GM12878 (cell line): ENCODE data around the gene KDM5C.

Source experiments
- BCL11A ChIP-seq: IDR thresholded peaks from 2 replicates; pipeline ENCODE4 v1.6.1; 2011; ENCODE audit warnings: low read depth, low read length
- CEBPZ ChIP-seq: fragments of 150-350 bp; IDR thresholded peaks from 2 replicates; pipeline ENCODE4 v1.6.1; 2016; ENCODE audit warnings: low read depth, low read length
- CREB1 ChIP-seq: IDR thresholded peaks from 2 replicates; pipeline ENCODE4 v1.6.1; 2012; ENCODE audit warnings: low read depth, mild to moderate bottlenecking, inconsistent platforms
- CTCF ChIP-seq, 3 experiments: IDR thresholded peaks in 2 of 3; conservative IDR thresholded peaks in 1 of 3; 2 replicates each; pipeline ENCODE4 v1.5.1; 2011; ENCODE audit warnings: low read depth in 3 of 3, low read length in 3 of 3, mild to moderate bottlenecking in 3 of 3, control low read depth in 2 of 3, moderate library complexity in 2 of 3, inconsistent platforms in 1 of 3, mixed read lengths in 1 of 3; ENCODE audit not compliant: control insufficient read depth in 2 of 3, insufficient read depth in 1 of 3; ENCODE audit errors: extremely low read depth in 1 of 3
- EZH2 ChIP-seq: IDR thresholded peaks from 2 replicates; pipeline ENCODE4 v1.6.1; 2012; ENCODE audit warnings: low read depth, mild to moderate bottlenecking, control low read depth, inconsistent platforms, low read length, borderline replicate concordance; ENCODE audit not compliant: control insufficient read depth
- FOXK2 ChIP-seq: fragments of 450-650 bp; IDR thresholded peaks from 2 replicates; pipeline ENCODE4 v1.6.1; 2017; ENCODE audit warnings: mild to moderate bottlenecking, moderate library complexity
- MAX ChIP-seq: IDR thresholded peaks from 2 replicates; pipeline ENCODE4 v1.6.1; 2012; ENCODE audit warnings: low read depth, low read length, improper control_type of control experiment
- NFIC ChIP-seq: IDR thresholded peaks from 2 replicates; pipeline ENCODE4 v1.6.1; 2012; ENCODE audit warnings: low read depth, mild to moderate bottlenecking, inconsistent platforms, low read length, moderate library complexity
- POLR2AphosphoS2 ChIP-seq: IDR thresholded peaks from 2 replicates; pipeline ENCODE4 v1.6.1; 2011; ENCODE audit warnings: low read depth, mild to moderate bottlenecking, low read length, improper control_type of control experiment, moderate library complexity
- RCOR1 ChIP-seq: conservative IDR thresholded peaks from 2 replicates; pipeline ENCODE4 v1.6.1; 2012; ENCODE audit warnings: low read depth, low read length, improper control_type of control experiment
- RFX5 ChIP-seq: IDR thresholded peaks from 2 replicates; pipeline ENCODE4 v1.6.1; 2011; ENCODE audit warnings: low read depth, low read length, improper control_type of control experiment
- SMC3 ChIP-seq: IDR thresholded peaks from 2 replicates; pipeline ENCODE4 v1.6.1; 2011; ENCODE audit warnings: low read length, improper control_type of control experiment, borderline replicate concordance

- no peak for TF ChIP-seq RFX5
- TF ChIP-seq FOXK2 = no peak
- no peak for TF ChIP-seq RCOR1
- no peak for TF ChIP-seq CREB1
- TF ChIP-seq CTCF (IDR thresholded peaks at IDR 0.05 in 2 of 3, conservative IDR thresholded peaks at IDR 0.05 in 1 of 3; ENCODE audit: control insufficient read depth in 2 of 3, extremely low read depth in 1 of 3, insufficient read depth in 1 of 3, low read depth in 3 of 3, low read length in 3 of 3) = peak in 1 of 3 experiments; percentile 11; a peak in 3 of 6 replicates
- TF ChIP-seq NFIC = no peak
- no peak for TF ChIP-seq MAX
- TF ChIP-seq POLR2AphosphoS2 = no peak; the same call in 1 of the 2 replicates
- no peak for TF ChIP-seq BCL11A
- TF ChIP-seq SMC3 = no peak
- no peak for TF ChIP-seq CEBPZ
- no peak for TF ChIP-seq EZH2
These were observed 1.8 kb downstream of the KDM5C start for GRCh38 chrX:53223068-53223693.
